Anterior cingulate cortex (tissue), 58 donors: ENCODE results near the gene MRGPRX2.
A peak's percentile ranks its signal among the peaks of the same experiment; 100 is the strongest.

Experiments used
- DNase-seq, 58 donors: peaks; one replicate each; lab custom pipeline; 2025; lab: John Stamatoyannopoulos, UW

Gene MRGPRX2

GRCh38 chr11:19076744-19077589, 16.4 kb upstream of the MRGPRX2 start:
- DNase-seq = peak in 40 of 58 donors; percentile 4 to 67 (median 22)

- no peak for DNase-seq
These were observed 15.1 kb upstream of the MRGPRX2 start for GRCh38 chr11:19075636-19076035.

- DNase-seq = no peak
These were observed 13.2 kb upstream of the MRGPRX2 start for GRCh38 chr11:19073454-19074415.

- DNase-seq = no peak
These were observed 11.9 kb upstream of the MRGPRX2 start for GRCh38 chr11:19072464-19072863.

GRCh38 chr11:19071255-19071654, 10.7 kb upstream of the MRGPRX2 start:
- DNase-seq = peak in 45 of 58 donors; percentile 4 to 72 (median 34)

GRCh38 chr11:19059833-19060232, 684 bp downstream of the MRGPRX2 start:
- DNase-seq = no peak

GRCh38 chr11:19055905-19056304, 4.6 kb downstream of the MRGPRX2 start:
- no peak for DNase-seq

GRCh38 chr11:19055016-19055415, 5.5 kb downstream of the MRGPRX2 start:
- DNase-seq = no peak

GRCh38 chr11:19053909-19054308, 6.6 kb downstream of the MRGPRX2 start:
- no peak for DNase-seq

GRCh38 chr11:19050281-19050680, 10.2 kb downstream of the MRGPRX2 start:
- DNase-seq = no peak

GRCh38 chr11:19049351-19049750, 11.2 kb downstream of the MRGPRX2 start:
- no peak for DNase-seq

GRCh38 chr11:19040051-19040450, 20.5 kb downstream of the MRGPRX2 start:
- DNase-seq = no peak

GRCh38 chr11:19039409-19039808, 21.1 kb downstream of the MRGPRX2 start:
- no peak for DNase-seq

- DNase-seq = no peak
These were observed 27.5 kb downstream of the MRGPRX2 start for GRCh38 chr11:19032990-19033389.

- no peak for DNase-seq
These were observed 32.5 kb downstream of the MRGPRX2 start for GRCh38 chr11:19027829-19028595.

GRCh38 chr11:19026862-19027261, 33.7 kb downstream of the MRGPRX2 start:
- DNase-seq = no peak

- no peak for DNase-seq
These were observed 34.8 kb downstream of the MRGPRX2 start for GRCh38 chr11:19025481-19026406.

- DNase-seq = no peak
These were observed 39.7 kb downstream of the MRGPRX2 start for GRCh38 chr11:19020831-19021230.

- no peak for DNase-seq
These were observed 41.6 kb downstream of the MRGPRX2 start for GRCh38 chr11:19018901-19019300.
